Activated naive CD8-positive, alpha-beta T cell treated with anti-CD3 and anti-CD28 coated beads, Interleukin-2, amount 50 U/mL, for 24 hours (primary cell): ENCODE results near the gene TENM4.
"Not testable (repeated sequence)": the region's sequence is repeated elsewhere in the genome, so short reads cannot be mapped to it uniquely, and the experiment has no call there.

Experiments
- ATAC-seq: fragments of 150-1000 bp; cut with Tn5 transposase; one replicate; pipeline ENCODE4 v1.10.0; 2021
- DNase-seq: peaks from one replicate; pipeline ENCODE4 v3.0.0; 2021
- H3K27ac Mint-ChIP-seq: one replicate; pipeline ENCODE4 v1.8.0; 2021; ENCODE audit warnings: mild to moderate bottlenecking, mixed read lengths
- H3K27me3 Mint-ChIP-seq: one replicate; pipeline ENCODE4 v1.8.0; 2021; ENCODE audit warnings: mixed read lengths
- H3K36me3 Mint-ChIP-seq: one replicate; pipeline ENCODE4 v1.8.0; 2021; ENCODE audit warnings: low read depth, mixed read lengths
- H3K4me1 Mint-ChIP-seq: one replicate; pipeline ENCODE4 v1.8.0; 2021; ENCODE audit warnings: mixed read lengths
- H3K4me3 Mint-ChIP-seq: one replicate; pipeline ENCODE4 v1.8.0; 2021; ENCODE audit warnings: mild to moderate bottlenecking, moderate library complexity, mixed read lengths
- H3K9me3 Mint-ChIP-seq: one replicate; pipeline ENCODE4 v1.8.0; 2021; ENCODE audit warnings: mixed read lengths

TENM4 gene

DNA sequence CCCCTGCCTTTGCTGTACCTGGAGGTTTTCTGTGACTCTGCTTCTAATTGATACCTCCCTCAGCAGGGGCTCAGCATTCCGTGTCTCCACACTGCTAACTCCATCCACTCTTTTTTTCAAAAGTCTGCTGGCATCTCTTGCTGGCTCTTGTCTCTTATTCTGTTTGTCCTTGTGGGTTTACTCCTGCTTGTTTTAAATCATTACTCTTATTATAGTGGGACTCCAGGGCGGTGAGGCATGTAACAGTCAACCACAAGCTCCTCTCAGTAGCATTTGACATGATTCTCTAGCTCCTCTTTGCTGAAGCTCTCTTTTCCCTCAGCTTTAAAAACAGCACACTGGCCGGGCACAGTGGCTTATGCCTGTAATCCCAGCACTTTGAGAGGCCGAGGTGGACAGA lies 605.9 kb downstream of the TENM4 start:
- ATAC-seq (no peak), DNase-seq (no peak)
- Mint-ChIP-seq H3K27me3 (no peaks in the 10 kb centered on the region), H3K27ac (no peak overlapping the region), H3K36me3 (no peaks in the 10 kb centered on the region), H3K4me1 (no peaks in the 10 kb centered on the region), H3K9me3 (no peaks in the 10 kb centered on the region), H3K4me3 (no peak overlapping the region)

DNA sequence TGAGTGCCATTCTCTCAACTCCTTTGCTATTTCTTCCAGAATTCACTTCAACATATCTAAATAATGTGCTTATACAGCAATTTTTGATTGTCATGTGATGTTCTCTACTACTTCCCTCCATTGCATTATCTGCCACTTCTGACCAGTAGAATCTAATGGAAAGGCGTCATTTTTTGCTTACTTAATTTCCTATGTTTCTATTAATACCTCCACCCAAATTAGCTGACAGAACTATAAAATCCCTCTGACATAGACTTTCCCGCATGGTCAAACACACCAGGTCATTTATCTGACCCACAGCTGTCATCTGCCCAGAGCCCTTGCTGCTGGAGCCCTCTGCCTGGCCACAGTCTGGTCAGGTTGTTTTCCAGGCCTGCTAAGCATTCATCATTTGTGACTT lies 607.6 kb downstream of the TENM4 start:
- Mint-ChIP-seq H3K4me1 (no peaks in the 10 kb centered on the region), H3K36me3 (no peaks in the 10 kb centered on the region), H3K27me3 (no peaks in the 10 kb centered on the region), H3K27ac (no peak overlapping the region), H3K4me3 (no peak overlapping the region), H3K9me3 (no peaks in the 10 kb centered on the region)
- ATAC-seq: no peak
- DNase-seq: no peak

DNA sequence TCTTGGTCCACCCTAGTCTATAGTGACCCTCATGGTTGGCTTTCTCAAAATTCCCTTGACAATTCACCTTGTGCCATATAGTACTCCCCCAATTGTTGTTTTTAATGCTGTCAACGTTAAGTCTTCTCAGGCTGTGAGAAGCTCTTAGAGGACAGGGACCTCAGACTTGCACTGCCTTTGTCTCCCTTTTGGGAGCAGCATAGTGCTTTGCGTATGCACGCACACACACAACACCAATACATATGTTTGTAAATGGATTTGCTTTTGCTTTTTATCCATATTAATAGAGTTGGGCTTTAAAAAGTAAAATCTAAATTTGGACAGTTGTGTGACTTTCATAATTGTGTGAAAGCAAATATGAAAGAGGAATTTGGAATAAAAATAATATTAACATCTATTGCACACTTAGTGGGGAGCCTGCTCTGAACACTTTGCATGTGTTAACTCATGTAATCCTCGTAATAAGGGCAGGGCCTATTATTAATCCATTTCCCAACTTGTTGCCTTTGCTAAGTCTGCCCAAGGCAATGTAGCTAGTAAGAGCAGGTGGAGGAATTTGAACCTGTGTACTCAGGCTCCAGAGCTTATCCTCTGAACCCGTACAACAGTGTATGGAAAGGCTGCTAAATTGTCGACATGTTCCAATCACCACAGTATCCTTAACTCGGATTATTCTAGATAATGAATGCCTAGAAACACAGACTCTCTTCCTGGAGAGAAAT lies 608.4 kb downstream of the TENM4 start:
- ATAC-seq: no peak
- Mint-ChIP-seq H3K9me3 (no peaks in the 10 kb centered on the region), H3K4me1 (no peaks in the 10 kb centered on the region)

DNA sequence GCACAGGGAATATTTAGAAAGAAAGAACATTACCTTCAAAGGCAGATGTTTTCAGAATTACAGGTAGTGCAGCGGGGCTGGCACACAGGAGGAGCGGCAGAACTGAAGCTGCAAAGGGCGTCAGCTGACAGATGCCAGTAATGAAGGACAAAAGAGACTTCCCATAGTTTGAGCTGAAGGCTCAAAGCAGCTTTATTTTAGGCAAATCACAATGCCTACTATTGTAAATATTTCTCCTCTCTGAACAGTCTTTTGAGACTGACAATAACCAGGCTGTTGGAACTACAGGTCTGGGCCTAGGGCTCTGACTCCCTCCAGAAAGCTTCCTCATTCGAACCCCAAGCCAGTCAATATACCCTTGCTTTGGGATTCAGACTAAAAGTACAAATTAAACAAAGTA lies 609.3 kb downstream of the TENM4 start:
- Mint-ChIP-seq H3K9me3 (no peaks in the 10 kb centered on the region), H3K27me3 (no peaks in the 10 kb centered on the region), H3K36me3 (no peaks in the 10 kb centered on the region), H3K27ac (no peak overlapping the region), H3K4me3 (no peak overlapping the region), H3K4me1 (no peaks in the 10 kb centered on the region)
- DNase-seq (no peak), ATAC-seq (no peak)

More for the DNA sequence above, 608.4 kb downstream of the TENM4 start:
- H3K4me3 Mint-ChIP-seq: no peak overlapping the region
- H3K27me3 Mint-ChIP-seq: no peaks in the 10 kb centered on the region
- DNase-seq: no peak
- H3K36me3 Mint-ChIP-seq: no peaks in the 10 kb centered on the region
- no peak overlapping the region for H3K27ac Mint-ChIP-seq

DNA sequence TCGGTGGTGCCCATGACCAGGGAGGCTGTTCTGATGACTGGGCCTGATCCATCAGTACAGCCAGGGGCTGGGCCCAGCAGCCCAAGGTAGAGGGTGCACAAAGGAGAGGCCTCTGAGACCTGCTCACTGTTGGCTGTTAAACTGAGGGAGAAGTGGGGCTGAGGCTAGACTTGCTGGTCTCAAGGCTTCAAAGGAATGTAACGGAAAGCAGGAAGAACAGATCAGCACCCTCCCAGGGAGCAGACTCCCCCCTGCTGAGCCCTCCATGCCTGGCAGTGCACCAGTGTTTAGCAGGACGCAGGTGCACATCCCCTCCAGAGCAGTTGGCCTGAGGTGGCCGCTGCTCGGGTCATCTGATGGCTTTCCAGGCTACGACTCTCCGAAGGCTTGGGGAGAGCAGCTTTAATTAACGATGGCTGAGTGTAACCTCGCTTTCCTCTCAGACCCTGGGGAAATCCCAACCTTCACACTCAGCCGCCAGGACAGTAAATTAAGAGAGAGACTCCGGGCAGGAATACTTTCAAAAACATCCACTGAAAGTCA lies 610.5 kb downstream of the TENM4 start:
- no peak for DNase-seq
- H3K4me1 Mint-ChIP-seq: no peaks in the 10 kb centered on the region
- H3K27ac Mint-ChIP-seq: no peak overlapping the region
- no peaks in the 10 kb centered on the region for H3K36me3 Mint-ChIP-seq
- H3K27me3 Mint-ChIP-seq: no peaks in the 10 kb centered on the region
- H3K9me3 Mint-ChIP-seq: no peaks in the 10 kb centered on the region
- no peak overlapping the region for H3K4me3 Mint-ChIP-seq
- ATAC-seq: no peak

DNA sequence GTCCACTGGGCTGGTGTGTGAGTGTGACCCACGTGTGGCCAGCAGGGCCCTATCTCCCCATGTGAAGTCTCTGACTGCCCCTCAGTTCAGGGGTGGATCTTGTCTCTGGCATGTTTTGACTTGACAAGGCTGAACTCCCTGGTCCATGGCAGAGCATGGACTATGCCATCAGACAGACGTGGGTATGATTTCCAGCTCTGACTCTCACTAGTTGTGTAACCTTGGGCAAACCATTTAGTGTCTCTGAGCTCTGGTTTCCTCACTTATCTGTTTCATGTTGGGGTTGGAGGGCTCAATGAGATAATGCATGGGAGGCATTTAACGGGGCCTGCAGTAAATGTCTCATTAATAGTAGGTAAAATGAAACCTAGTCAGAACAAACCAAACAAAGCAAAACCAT lies 611.7 kb downstream of the TENM4 start:
- Mint-ChIP-seq H3K9me3 (no peaks in the 10 kb centered on the region), H3K4me3 (no peak overlapping the region), H3K4me1 (no peaks in the 10 kb centered on the region), H3K36me3 (no peaks in the 10 kb centered on the region), H3K27ac (no peak overlapping the region), H3K27me3 (no peaks in the 10 kb centered on the region)
- ATAC-seq (no peak), DNase-seq (no peak)

DNA sequence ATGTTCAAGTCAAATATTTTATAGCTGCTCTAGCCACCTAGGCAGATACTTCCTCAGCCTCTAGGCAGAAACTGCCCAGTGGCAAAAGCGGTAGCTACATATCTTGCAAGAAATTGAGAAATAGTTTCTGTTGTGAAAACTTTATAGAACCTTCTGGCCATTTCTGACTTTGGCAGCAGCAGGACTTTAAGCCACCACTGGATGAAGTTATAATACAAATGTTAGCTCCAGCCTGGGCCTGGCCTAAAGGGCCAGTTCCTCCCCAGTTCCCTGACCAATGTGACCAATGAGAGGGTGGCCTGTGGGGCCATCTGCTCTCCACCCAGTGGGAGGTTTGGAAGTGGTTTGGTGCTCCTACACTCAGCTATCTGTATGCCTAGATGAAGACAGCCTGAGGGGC lies 612.2 kb downstream of the TENM4 start:
- DNase-seq (no peak), ATAC-seq (no peak)
- H3K36me3 Mint-ChIP-seq: no peaks in the 10 kb centered on the region
- H3K4me1 Mint-ChIP-seq: no peaks in the 10 kb centered on the region
- H3K9me3 Mint-ChIP-seq: no peaks in the 10 kb centered on the region
- H3K4me3 Mint-ChIP-seq: no peak overlapping the region
- H3K27ac Mint-ChIP-seq: no peak overlapping the region
- H3K27me3 Mint-ChIP-seq: no peaks in the 10 kb centered on the region

DNA sequence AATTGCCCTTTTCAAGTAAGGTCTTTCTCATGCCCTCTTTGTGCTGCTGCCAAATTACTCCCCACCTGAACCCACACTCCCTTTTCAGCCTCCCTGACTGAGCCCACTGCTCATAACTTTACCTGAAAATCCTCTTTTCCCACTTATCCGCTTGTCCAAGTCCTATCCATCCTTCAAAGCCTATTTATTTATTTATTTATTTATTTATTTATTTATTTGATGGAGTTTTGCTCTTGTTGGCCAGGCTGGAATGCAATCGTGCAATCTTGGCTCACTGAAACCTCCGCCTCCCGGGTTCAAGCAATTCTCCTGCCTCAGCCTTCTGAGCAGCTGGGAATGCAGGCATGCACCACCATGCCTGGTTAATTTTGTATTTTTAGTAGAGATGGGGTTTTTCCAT lies 613.5 kb downstream of the TENM4 start:
- H3K4me1 Mint-ChIP-seq, H3K27me3 Mint-ChIP-seq, H3K4me3 Mint-ChIP-seq, H3K27ac Mint-ChIP-seq, H3K36me3 Mint-ChIP-seq, ATAC-seq, H3K9me3 Mint-ChIP-seq, DNase-seq: not testable (repeated sequence)

DNA sequence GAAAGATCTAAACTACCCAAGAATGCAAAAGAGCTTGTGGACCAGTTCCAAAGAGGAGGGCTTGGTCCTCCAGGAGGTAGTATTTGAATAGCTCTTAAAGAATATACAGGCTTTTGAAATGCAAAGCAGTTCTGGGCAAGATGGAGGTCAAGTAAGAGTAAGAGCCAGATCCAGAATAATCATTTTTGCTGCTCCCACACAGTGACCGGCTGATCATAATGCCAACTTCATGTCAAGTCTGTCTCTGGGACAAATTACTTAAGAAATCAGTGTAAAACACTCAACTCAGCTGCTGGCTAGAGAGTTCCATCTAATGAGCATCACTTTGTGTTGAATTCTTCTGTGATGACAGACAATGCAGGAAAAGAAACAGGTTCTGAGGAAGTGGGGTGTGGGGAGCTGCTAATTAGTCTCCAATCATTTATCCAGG lies 615.2 kb downstream of the TENM4 start:
- DNase-seq (no peak), ATAC-seq (no peak)
- Mint-ChIP-seq H3K27ac (no peak overlapping the region), H3K36me3 (no peaks in the 10 kb centered on the region), H3K9me3 (no peaks in the 10 kb centered on the region), H3K4me1 (no peaks in the 10 kb centered on the region), H3K27me3 (no peaks in the 10 kb centered on the region), H3K4me3 (no peak overlapping the region)

DNA sequence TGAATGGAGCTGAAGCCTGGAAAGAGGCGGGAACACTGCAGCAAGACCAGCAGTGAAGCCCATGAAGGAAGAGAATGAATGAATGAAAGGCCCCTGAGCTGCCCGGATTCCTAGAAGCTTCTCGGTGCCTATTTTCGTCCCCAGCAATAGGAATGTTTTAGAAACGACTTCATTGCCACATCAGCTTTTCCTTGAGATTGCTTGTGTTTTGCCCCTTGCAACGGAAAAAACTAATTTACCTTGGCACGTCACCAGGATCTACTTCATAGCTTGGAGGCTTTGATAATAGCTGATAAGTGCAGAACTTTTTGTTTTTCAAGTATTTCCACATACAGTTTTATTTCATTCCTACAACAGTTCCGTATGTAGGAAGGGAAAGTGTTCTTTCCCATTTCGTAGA lies 617.2 kb downstream of the TENM4 start:
- Mint-ChIP-seq H3K27ac (no peak overlapping the region), H3K36me3 (no peaks in the 10 kb centered on the region), H3K4me3 (no peak overlapping the region), H3K4me1 (no peaks in the 10 kb centered on the region), H3K9me3 (no peaks in the 10 kb centered on the region), H3K27me3 (no peaks in the 10 kb centered on the region)
- ATAC-seq (no peak), DNase-seq (no peak)

DNA sequence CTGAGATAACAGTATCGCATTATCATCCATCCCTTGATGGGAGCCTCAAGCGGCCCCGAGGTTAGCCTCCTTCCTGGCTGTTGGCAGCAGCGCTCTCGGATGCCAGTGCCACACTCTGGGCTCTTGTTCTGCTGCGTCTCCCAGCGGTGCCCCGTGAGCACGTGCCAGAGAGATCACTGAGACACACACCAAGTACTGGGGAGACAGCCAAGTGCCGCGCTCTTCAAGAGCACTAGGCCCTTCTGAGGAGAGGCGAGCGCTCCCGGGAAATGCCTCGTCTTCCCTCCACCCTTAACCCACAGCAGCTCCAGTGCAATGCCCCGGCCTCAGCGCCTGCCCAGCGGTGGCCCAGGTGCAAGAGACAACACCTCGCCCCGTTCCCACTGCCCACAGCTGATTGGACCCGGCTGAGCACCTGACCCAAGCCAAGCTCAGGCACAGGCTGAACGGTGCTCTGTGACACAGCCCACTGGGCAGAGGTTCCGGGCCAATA lies 617.9 kb downstream of the TENM4 start:
- ATAC-seq: no peak
- no peak for DNase-seq
- no peaks in the 10 kb centered on the region for H3K9me3 Mint-ChIP-seq
- H3K4me3 Mint-ChIP-seq: no peak overlapping the region
- H3K27me3 Mint-ChIP-seq: no peaks in the 10 kb centered on the region
- no peaks in the 10 kb centered on the region for H3K4me1 Mint-ChIP-seq
- no peak overlapping the region for H3K27ac Mint-ChIP-seq
- H3K36me3 Mint-ChIP-seq: no peaks in the 10 kb centered on the region

DNA sequence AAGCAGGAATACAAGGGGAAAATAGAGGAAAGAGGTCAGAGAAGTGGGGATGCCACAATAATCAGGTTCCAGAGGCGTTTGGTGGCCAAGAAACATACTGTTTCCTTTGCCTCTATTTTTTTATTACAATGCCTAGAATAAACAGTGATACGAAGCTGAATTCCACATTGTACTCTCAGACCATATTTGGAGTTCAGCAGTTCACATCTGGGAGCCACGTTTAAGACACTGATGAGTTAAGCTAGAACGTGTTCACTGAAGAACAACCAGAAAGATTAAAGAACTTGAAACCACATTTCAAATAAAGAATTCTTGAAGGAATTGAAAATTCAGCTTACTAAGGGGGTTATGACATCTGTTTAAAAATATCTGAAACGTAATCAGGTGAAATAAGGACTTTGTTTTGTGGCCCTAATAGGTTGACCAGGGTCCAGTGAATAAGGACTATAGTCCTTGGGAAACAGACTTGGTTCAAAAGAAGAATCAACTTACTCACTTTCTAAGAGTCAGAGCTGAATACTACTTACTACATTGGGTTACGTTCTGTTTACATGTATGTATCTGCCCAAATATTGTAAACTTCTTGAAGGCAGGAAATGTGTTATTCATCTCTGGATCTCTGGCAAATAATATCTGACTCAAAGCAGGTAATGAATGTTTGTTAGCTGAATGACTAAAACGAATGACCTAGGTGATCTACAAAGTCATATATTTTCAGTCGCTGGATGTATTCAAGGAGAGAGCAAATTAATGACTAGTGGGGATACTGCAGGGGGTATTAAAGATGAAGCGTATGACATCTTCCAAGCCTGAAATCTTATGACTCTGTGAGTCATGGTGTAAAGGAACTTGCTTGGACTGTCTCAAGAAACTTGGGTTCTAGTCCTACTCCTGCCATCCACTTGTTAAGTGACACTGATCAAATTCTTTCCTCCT lies 619.2 kb downstream of the TENM4 start:
- Mint-ChIP-seq H3K4me3 (no peak overlapping the region), H3K36me3 (no peaks in the 10 kb centered on the region), H3K27me3 (no peaks in the 10 kb centered on the region), H3K9me3 (no peaks in the 10 kb centered on the region), H3K4me1 (no peaks in the 10 kb centered on the region), H3K27ac (no peak overlapping the region)
- DNase-seq (no peak), ATAC-seq (no peak)

DNA sequence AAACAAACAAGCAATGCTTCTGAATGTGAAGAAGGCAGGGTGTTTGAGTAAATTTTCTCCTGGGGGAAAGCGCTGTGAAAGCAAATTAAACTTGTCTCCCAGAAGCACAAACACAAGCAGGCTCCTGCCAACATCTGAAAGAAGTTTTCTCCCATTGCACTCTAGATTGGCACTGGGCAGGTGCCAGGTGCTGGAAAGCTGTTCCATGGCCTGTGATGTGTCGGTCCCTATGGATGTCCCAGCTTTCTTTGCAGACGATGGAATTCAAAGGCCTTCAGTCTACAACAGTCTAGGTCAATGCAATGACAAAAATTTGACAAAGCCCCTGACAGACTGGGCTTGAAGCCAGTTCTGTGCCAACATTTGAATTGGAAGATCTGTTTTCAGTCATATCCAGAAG lies 620.1 kb downstream of the TENM4 start:
- Mint-ChIP-seq H3K27me3 (no peaks in the 10 kb centered on the region), H3K4me3 (no peak overlapping the region), H3K36me3 (no peaks in the 10 kb centered on the region), H3K27ac (no peak overlapping the region), H3K9me3 (no peaks in the 10 kb centered on the region), H3K4me1 (no peaks in the 10 kb centered on the region)
- ATAC-seq (no peak), DNase-seq (no peak)

DNA sequence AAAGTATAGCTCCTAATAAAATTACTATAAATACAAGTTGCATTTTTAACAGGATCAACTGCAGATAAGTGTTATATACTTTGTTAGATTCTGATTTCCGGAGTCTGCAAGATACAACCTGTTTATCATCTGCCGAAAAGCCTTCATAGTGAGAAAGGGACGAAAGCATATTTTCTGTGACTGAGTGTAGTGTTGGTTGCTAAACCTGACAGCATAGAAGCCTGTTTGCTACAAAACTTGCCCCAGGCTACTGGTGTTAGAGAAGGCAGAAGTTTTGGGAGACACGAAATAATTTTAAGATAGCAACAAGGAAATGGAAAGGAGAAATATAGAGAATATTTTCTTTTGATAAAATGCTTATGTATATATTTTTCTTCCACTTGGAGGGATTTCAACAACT lies 622.6 kb downstream of the TENM4 start:
- Mint-ChIP-seq H3K27ac (no peak overlapping the region), H3K27me3 (peaks cover 3% of the 10 kb centered on the region)

DNA sequence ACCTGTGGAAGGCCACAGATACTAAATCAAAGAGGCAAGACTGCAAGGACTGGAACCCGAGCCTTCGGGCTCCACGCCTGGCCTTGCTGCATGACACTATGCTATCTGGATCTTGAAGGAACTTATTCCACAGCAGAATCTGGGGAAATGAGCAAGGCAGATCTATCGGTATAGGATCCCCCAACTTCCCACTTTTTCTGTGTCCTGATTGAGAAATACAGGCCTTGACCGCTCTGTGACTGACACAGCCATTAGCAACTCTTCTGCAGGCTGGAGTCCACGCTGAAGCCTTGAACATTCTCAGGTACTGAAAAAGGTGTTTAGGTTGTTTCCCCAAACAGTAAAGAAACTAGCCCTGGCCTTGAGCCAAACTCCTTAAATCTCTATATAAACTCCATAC lies 625.0 kb downstream of the TENM4 start:
- Mint-ChIP-seq H3K9me3 (no peaks in the 10 kb centered on the region), H3K4me1 (no peaks in the 10 kb centered on the region), H3K27ac (no peak overlapping the region), H3K27me3 (peaks cover 5% of the 10 kb centered on the region), H3K4me3 (no peak overlapping the region), H3K36me3 (no peaks in the 10 kb centered on the region)
- ATAC-seq (no peak), DNase-seq (no peak)

More for the DNA sequence above, 622.6 kb downstream of the TENM4 start:
- Mint-ChIP-seq H3K4me3 (no peak overlapping the region), H3K9me3 (no peaks in the 10 kb centered on the region), H3K4me1 (no peaks in the 10 kb centered on the region), H3K36me3 (no peaks in the 10 kb centered on the region)
- ATAC-seq (no peak), DNase-seq (no peak)
